Activated T-cell treated with anti-CD3 and anti-CD28 coated beads, Interleukin-2, amount 50 U/mL, for 72 hours (primary cell): ENCODE results near the gene SLC22A3. TPM values are rescaled to one million over a fixed set of nuclear protein-coding genes. Genes with fewer than 3 reads are reported as not detected.
"Not testable (repeated sequence)": the region's sequence is repeated elsewhere in the genome, so short reads cannot be mapped to it uniquely, and the experiment has no call there.

Experiments used
- ATAC-seq, 2 donors: fragments of 150-1000 bp; cut with Tn5 transposase; replicated peaks in 1 of 2; 2 replicates each; pipeline ENCODE4 v1.10.0; 2021; ENCODE audit warnings: moderate library complexity in 2 of 2, mild to moderate bottlenecking in 1 of 2
- DNase-seq, 2 donors: peaks; one replicate each; pipeline ENCODE4 v3.0.0; 2021 to 2022; ENCODE audit warnings: mixed read lengths in 1 of 2
- H3K27ac Mint-ChIP-seq: one replicate; pipeline ENCODE4 v1.8.0; 2022; ENCODE audit warnings: mild to moderate bottlenecking, moderate library complexity, mixed read lengths
- H3K27me3 Mint-ChIP-seq: one replicate; pipeline ENCODE4 v1.8.0; 2022; ENCODE audit warnings: low read depth, mixed read lengths
- H3K36me3 Mint-ChIP-seq, 2 donors: one replicate each; pipeline ENCODE4 v1.8.0; 2022; ENCODE audit warnings: mixed read lengths in 2 of 2, mild to moderate bottlenecking in 1 of 2; ENCODE audit not compliant: insufficient read depth in 2 of 2
- H3K4me1 Mint-ChIP-seq: one replicate; pipeline ENCODE4 v1.8.0; 2022; ENCODE audit warnings: low read depth, mixed read lengths
- H3K4me3 Mint-ChIP-seq, 2 donors: one replicate each; pipeline ENCODE4 v1.8.0; 2022; ENCODE audit warnings: mild to moderate bottlenecking in 2 of 2, mixed read lengths in 2 of 2, moderate library complexity in 2 of 2
- H3K9me3 Mint-ChIP-seq, 2 donors: one replicate each; pipeline ENCODE4 v1.8.0; 2022; ENCODE audit warnings: mixed read lengths in 2 of 2
- total RNA-seq, 2 donors: library from RNA; stranded (reverse); gene quantifications; one replicate each; pipeline ENCODE4 v1.2.3, GENCODE V29; 2022

SLC22A3 gene
- total RNA-seq, 2 donors from 2014 or later, result not detected

DNA sequence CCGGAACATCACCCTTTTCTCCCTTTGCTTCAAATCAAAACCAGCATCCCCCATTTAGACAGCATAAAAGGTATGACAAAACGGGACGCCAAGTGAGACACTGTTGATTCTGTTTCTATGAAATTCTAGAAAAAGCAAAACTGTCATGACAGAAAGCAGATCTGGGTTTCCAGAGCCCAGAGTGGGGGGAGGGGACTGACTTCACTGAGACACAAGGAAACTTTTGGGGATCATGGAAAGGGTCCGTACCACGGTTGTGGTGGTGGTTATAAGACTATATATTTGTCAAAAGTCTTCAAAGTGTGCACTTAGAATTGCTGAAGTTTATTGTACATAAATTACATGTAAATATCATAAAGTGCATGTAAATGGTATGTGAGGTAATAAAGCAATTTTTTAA lies 82.6 kb downstream of the SLC22A3 start:
- Mint-ChIP-seq H3K9me3 (no peaks in the 10 kb centered on the region), H3K4me1 (peaks cover 15% of the 10 kb centered on the region), H3K27ac (no peak overlapping the region), H3K36me3 (no peaks in the 10 kb centered on the region), H3K27me3 (peaks cover 57% of the 10 kb centered on the region), H3K4me3 (no peak overlapping the region)
- DNase-seq (no peak), ATAC-seq (no peak)

GRCh38 chr6:160431226-160431625 lies 83.0 kb downstream of the SLC22A3 start:
- Mint-ChIP-seq H3K27ac (no peak overlapping the region), H3K27me3 (peaks cover 57% of the 10 kb centered on the region)
- no peak for DNase-seq

GRCh38 chr6:160431791-160432404 lies 83.7 kb downstream of the SLC22A3 start:
- Mint-ChIP-seq H3K27me3 (peaks cover 57% of the 10 kb centered on the region), H3K4me3 (no peak overlapping the region), H3K4me1 (peaks cover 7% of the 10 kb centered on the region), H3K27ac (no peak overlapping the region), H3K36me3 (no peaks in the 10 kb centered on the region), H3K9me3 (no peaks in the 10 kb centered on the region)
- no peak for ATAC-seq
- no peak for DNase-seq

More at GRCh38 chr6:160431226-160431625, 83.0 kb downstream of the SLC22A3 start:
- Mint-ChIP-seq H3K4me3 (no peak overlapping the region), H3K36me3 (no peaks in the 10 kb centered on the region), H3K9me3 (no peaks in the 10 kb centered on the region), H3K4me1 (peaks cover 14% of the 10 kb centered on the region)
- no peak for ATAC-seq

DNA sequence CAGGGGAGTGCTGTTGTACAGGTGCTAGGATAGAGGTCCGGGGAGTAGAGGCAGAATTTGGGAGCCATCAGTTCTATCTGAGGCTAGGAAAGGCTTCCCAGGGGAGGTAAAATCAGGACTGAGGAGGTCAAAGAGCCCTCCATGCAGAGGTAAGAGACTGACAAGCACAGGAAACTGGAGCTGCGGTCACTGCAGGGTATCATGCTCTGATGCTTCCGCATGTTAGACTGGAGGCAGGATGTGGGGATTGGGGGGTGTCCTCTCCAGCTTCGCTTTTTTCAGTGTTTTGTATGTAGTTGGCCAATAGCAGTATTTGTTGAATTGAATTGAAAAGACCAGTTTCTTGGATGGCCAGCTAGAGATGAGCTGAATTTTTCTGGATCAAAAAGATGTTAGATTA lies 87.8 kb downstream of the SLC22A3 start:
- Mint-ChIP-seq H3K27me3 (peaks cover 47% of the 10 kb centered on the region), H3K27ac (no peak overlapping the region), H3K36me3 (no peaks in the 10 kb centered on the region), H3K4me3 (no peak overlapping the region), H3K9me3 (no peaks in the 10 kb centered on the region), H3K4me1 (peaks cover 5% of the 10 kb centered on the region)
- no peak for ATAC-seq
- no peak for DNase-seq

DNA sequence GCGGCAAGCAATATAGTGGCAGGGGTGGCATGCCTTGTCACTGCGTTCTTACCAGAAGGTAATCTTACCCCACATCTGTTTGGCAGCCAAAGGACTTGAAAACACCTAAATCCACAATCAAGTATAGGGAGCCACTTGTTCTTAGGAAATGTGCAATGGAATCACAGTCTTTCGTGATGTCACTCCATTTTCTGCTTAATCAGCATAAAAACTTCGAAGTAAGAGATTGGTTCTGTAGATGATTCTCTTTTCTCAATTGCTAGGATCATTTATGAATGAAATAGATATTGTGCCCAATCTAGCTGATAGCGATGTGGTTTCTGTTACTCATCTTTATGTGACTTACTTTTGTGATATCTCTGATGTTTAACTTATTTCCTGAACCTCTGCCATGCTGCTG lies 89.0 kb downstream of the SLC22A3 start:
- DNase-seq (no peak), ATAC-seq (no peak)
- Mint-ChIP-seq H3K9me3 (no peaks in the 10 kb centered on the region), H3K4me3 (no peak overlapping the region), H3K27me3 (peaks cover 47% of the 10 kb centered on the region), H3K4me1 (peaks cover 5% of the 10 kb centered on the region), H3K36me3 (no peaks in the 10 kb centered on the region), H3K27ac (no peak overlapping the region)

DNA sequence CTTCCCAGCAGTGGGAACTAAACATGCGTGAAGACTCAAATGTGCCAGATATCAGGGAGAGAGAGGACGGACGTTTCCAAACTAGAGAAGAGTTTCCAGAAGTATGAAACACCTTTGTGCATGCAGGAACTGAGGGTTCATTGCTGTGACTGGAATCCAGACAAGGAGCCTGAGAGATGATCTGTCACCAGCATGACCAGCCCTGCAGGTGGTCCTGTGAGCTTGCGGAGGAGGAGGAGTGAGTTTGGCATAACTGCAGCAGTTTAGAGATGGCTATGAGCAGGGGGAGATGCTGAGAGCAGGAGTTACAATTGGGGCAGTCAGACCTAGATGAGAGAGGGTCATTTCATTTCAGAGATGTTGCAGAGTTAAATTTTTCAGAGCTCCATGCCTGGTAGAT lies 89.6 kb downstream of the SLC22A3 start:
- ATAC-seq (no peak), DNase-seq (no peak)
- H3K27me3 Mint-ChIP-seq, result peaks cover 47% of the 10 kb centered on the region
- H3K9me3 Mint-ChIP-seq, result no peaks in the 10 kb centered on the region
- no peak overlapping the region for H3K27ac Mint-ChIP-seq
- H3K4me3 Mint-ChIP-seq, result no peak overlapping the region
- peaks cover 5% of the 10 kb centered on the region for H3K4me1 Mint-ChIP-seq
- no peaks in the 10 kb centered on the region for H3K36me3 Mint-ChIP-seq

- DNase-seq (no peak), ATAC-seq (no peak)
- Mint-ChIP-seq H3K36me3 (no peaks in the 10 kb centered on the region), H3K27me3 (peaks cover 47% of the 10 kb centered on the region), H3K9me3 (no peaks in the 10 kb centered on the region), H3K4me3 (no peak overlapping the region), H3K27ac (no peak overlapping the region), H3K4me1 (peaks cover 5% of the 10 kb centered on the region)
Observed at GRCh38 chr6:160438481-160438880, 90.3 kb downstream of the SLC22A3 start.

DNA sequence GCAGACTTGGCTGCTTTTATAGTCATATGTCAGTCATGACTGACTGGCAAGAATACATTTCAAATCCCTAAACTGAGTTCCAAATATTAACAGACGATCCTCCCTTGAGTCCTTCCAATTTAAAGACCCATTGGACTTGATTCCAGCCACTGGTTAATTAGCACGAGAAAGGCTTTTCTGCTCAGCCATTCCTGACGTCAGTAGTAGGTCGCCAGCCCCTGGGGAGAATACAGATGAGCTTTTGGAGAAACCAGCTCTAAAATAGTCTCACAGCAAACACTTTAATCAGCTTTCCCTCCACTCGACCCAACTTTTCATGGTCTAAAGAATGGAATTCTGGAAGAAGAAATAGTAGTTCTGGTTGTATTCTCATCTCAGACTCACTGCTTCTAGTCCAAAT lies 91.6 kb downstream of the SLC22A3 start:
- Mint-ChIP-seq H3K9me3 (no peaks in the 10 kb centered on the region), H3K27ac (no peak overlapping the region)
- no peak for ATAC-seq

DNA sequence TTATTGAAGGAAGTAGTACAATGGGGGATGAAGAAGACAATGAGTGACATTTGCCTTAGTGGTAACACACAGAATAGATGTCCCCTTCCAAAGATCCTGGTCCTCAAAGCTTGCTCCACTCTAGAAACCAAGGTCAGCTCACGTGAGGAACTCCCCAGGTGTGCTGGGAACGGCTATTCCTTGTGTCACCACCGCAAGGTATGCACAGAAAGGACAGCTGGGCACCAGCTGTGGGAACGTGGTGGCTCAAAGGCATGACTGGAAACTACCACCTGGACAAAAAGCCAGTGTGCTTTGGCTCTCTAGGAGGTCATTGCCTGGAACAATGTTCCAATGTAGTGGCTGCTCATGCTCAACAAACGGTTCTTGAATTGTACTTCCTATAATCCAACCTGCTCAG lies 94.0 kb downstream of the SLC22A3 start:
- no peak overlapping the region for H3K4me3 Mint-ChIP-seq
- peaks cover 2% of the 10 kb centered on the region for H3K4me1 Mint-ChIP-seq
- DNase-seq, result no peak
- peaks cover 3 to 4% of the 10 kb centered on the region in 2 donors for H3K9me3 Mint-ChIP-seq
- no peak overlapping the region for H3K27ac Mint-ChIP-seq
- H3K36me3 Mint-ChIP-seq, result peaks cover 3 to 4% of the 10 kb centered on the region in 2 donors
- H3K27me3 Mint-ChIP-seq, result peaks cover 43% of the 10 kb centered on the region
- ATAC-seq, result no peak

More for the DNA sequence above, 91.6 kb downstream of the SLC22A3 start:
- no peak for DNase-seq
- Mint-ChIP-seq H3K4me3 (no peak overlapping the region), H3K36me3 (no peaks in the 10 kb centered on the region), H3K27me3 (peaks cover 51% of the 10 kb centered on the region), H3K4me1 (peaks cover 5% of the 10 kb centered on the region)

DNA sequence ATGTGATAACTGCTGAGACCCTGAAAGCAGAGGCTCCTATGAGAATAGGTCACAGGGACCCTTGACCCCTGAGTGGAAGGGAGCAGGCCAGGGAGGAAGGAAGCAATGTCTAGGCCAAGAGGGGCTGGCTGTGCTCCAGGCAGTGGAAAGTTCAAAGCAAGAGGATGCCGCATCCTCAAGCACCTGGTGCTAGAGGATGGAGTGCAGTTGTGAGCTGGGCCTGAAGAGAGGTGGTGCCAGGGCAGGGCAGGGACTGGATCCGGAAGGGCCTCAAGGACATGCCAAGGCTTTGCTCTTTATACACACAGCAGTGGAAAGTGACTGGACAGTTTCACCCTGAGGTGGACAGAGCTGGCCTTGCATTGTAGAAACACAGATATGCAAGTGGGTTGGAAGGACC lies 97.0 kb downstream of the SLC22A3 start:
- ATAC-seq, result no peak
- H3K27ac Mint-ChIP-seq, result no peak overlapping the region

GRCh38 chr6:160447350-160447749 lies 99.2 kb downstream of the SLC22A3 start:
- peaks cover 5% of the 10 kb centered on the region for H3K4me1 Mint-ChIP-seq

More for the DNA sequence above, 97.0 kb downstream of the SLC22A3 start:
- peaks cover 3 to 4% of the 10 kb centered on the region in 2 donors for H3K36me3 Mint-ChIP-seq
- H3K4me1 Mint-ChIP-seq, result peaks cover 5% of the 10 kb centered on the region
- H3K27me3 Mint-ChIP-seq, result peaks cover 26% of the 10 kb centered on the region
- peaks cover 6 to 7% of the 10 kb centered on the region in 2 donors for H3K9me3 Mint-ChIP-seq
- DNase-seq, result no peak
- H3K4me3 Mint-ChIP-seq, result no peak overlapping the region

DNA sequence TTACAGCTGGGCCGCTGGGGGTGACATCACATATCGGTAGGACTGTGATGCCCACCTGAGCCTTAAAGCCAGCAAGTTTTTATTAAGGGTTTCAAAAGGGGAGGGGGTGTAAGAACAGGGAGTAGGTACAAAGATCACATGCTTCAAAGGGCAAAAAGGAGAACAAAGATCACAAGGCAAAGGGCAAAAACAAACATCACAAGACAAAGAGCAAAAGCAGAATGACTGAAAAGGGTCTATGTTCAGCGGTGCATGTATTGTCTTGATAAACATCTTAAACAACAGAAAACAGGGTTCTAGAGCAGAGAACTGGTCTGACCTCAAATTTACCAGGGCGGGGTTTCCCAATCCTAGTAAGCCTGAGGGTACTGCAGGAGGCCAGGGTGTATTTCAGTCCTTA lies 101.6 kb downstream of the SLC22A3 start:
- not testable (repeated sequence) for H3K27ac Mint-ChIP-seq, DNase-seq, H3K4me1 Mint-ChIP-seq, H3K36me3 Mint-ChIP-seq, H3K9me3 Mint-ChIP-seq, H3K4me3 Mint-ChIP-seq, ATAC-seq
- peaks cover 39% of the 10 kb centered on the region for H3K27me3 Mint-ChIP-seq

More at GRCh38 chr6:160447350-160447749, 99.2 kb downstream of the SLC22A3 start:
- peaks cover 30% of the 10 kb centered on the region for H3K27me3 Mint-ChIP-seq
- H3K4me3 Mint-ChIP-seq, result no peak overlapping the region
- no peak for ATAC-seq
- no peak for DNase-seq
- peaks cover 6 to 7% of the 10 kb centered on the region in 2 donors for H3K9me3 Mint-ChIP-seq
- H3K27ac Mint-ChIP-seq, result no peak overlapping the region
- H3K36me3 Mint-ChIP-seq, result peaks cover 3 to 4% of the 10 kb centered on the region in 2 donors

- DNase-seq (no peak), ATAC-seq (no peak)
- H3K36me3 Mint-ChIP-seq, result peaks cover 1 to 3% of the 10 kb centered on the region in 2 donors
- H3K4me1 Mint-ChIP-seq, result peaks cover 5% of the 10 kb centered on the region
- peaks cover 29% of the 10 kb centered on the region for H3K27me3 Mint-ChIP-seq
- no peak overlapping the region for H3K27ac Mint-ChIP-seq
- H3K9me3 Mint-ChIP-seq, result peaks cover 6 to 7% of the 10 kb centered on the region in 2 donors
- no peak overlapping the region for H3K4me3 Mint-ChIP-seq
Observed at GRCh38 chr6:160450849-160451248, 102.7 kb downstream of the SLC22A3 start.

- H3K4me3 Mint-ChIP-seq, result no peak overlapping the region
Observed at GRCh38 chr6:160454303-160454702, 106.1 kb downstream of the SLC22A3 start.

More at GRCh38 chr6:160454303-160454702, 106.1 kb downstream of the SLC22A3 start:
- ATAC-seq (no peak), DNase-seq (no peak)
- no peaks in the 10 kb centered on the region for H3K36me3 Mint-ChIP-seq
- H3K4me1 Mint-ChIP-seq, result peaks cover 6% of the 10 kb centered on the region
- H3K27ac Mint-ChIP-seq, result no peak overlapping the region
- peaks cover 2 to 4% of the 10 kb centered on the region in 2 donors for H3K9me3 Mint-ChIP-seq
- peaks cover 20% of the 10 kb centered on the region for H3K27me3 Mint-ChIP-seq
